ENCODE data around the gene MTURN. TPM values are rescaled to one million over a fixed set of nuclear protein-coding genes. Genes with fewer than 3 reads are reported as not detected.

The MTURN gene
- total RNA-seq, 4 donors from 2014 or later, result 32.0 to 86.3 (median 44.0) TPM

- Histone ChIP-seq H3K27me3 (no peaks in the 10 kb centered on the region), H3K27ac (no peak overlapping the region), H3K4me3 (replicated peaks in 1 of 3) (no peak overlapping the region), H3K9me3 (no peaks in the 10 kb centered on the region), H3K36me3 (no peaks in the 10 kb centered on the region), H3K4me1 (peaks cover 18 to 37% of the 10 kb centered on the region in 2 donors)
- peak; percentile 32 to 61 for DNase-seq
- WGBS, 2 donors, result 74 to 76% methylated on average over 6 of the region's 6 CpGs
- no peak for TF ChIP-seq POLR2A (IDR thresholded peaks at IDR 0.05)
- intact Hi-C loops (cut with DNase I), result loop anchor here (10.0 kb wide), 1 partner anchor 98 kb away; no protein-coding TSS in a partner anchor
These were observed 41.8 kb downstream of the MTURN start for GRCh38 chr7:30176463-30177109.

- intact Hi-C loops (cut with DNase I), result loop anchor here (10.0 kb wide), 1 partner anchor 98 kb away; no protein-coding TSS in a partner anchor
- H3K4me3 ChIP-seq (replicated peaks in 1 of 3), result no peak overlapping the region
- no peaks in the 10 kb centered on the region for H3K27me3 ChIP-seq
- no peak overlapping the region for H3K27ac ChIP-seq
- H3K9me3 ChIP-seq, result no peaks in the 10 kb centered on the region
- no peak for DNase-seq
- WGBS, 2 donors, result 97 to 98% methylated on average over 5 of the region's 5 CpGs
- no peaks in the 10 kb centered on the region for H3K36me3 ChIP-seq
- H3K4me1 ChIP-seq, result peaks cover 18 to 37% of the 10 kb centered on the region in 2 donors
- TF ChIP-seq POLR2A (IDR thresholded peaks at IDR 0.05) (no peak), CTCF (IDR thresholded peaks at IDR 0.05) (no peak)
These were observed 42.4 kb downstream of the MTURN start for GRCh38 chr7:30177186-30177585.

GRCh38 chr7:30177965-30178364, 43.2 kb downstream of the MTURN start:
- Histone ChIP-seq H3K36me3 (no peaks in the 10 kb centered on the region), H3K27ac (no peak overlapping the region), H3K27me3 (no peaks in the 10 kb centered on the region), H3K4me3 (replicated peaks in 1 of 3) (no peak overlapping the region), H3K4me1 (peaks cover 17 to 29% of the 10 kb centered on the region in 2 donors), H3K9me3 (no peaks in the 10 kb centered on the region)
- intact Hi-C loops (cut with DNase I), result loop anchor here (10.0 kb wide), 1 partner anchor 97 kb away; no protein-coding TSS in a partner anchor
- 42 to 65% methylated on average over 3 of the region's 3 CpGs for WGBS, 2 donors
- TF ChIP-seq POLR2A (IDR thresholded peaks at IDR 0.05) (no peak), CTCF (IDR thresholded peaks at IDR 0.05) (no peak)
- DNase-seq, result no peak

GRCh38 chr7:30178748-30179436, 44.1 kb downstream of the MTURN start:
- intact Hi-C loops (cut with DNase I), result loop anchor here (10.0 kb wide), 1 partner anchor 96 kb away; no protein-coding TSS in a partner anchor
- H3K36me3 ChIP-seq, result no peaks in the 10 kb centered on the region
- no peaks in the 10 kb centered on the region for H3K9me3 ChIP-seq
- 71 to 93% methylated on average over 3 of the region's 3 CpGs for WGBS, 2 donors
- H3K4me3 ChIP-seq (replicated peaks in 1 of 3), result no peak overlapping the region
- H3K27ac ChIP-seq, result no peak overlapping the region
- TF ChIP-seq POLR2A (IDR thresholded peaks at IDR 0.05) (no peak), CTCF (IDR thresholded peaks at IDR 0.05) (no peak)
- no peaks in the 10 kb centered on the region for H3K27me3 ChIP-seq
- DNase-seq, result no peak
- peaks cover 13 to 22% of the 10 kb centered on the region in 2 donors for H3K4me1 ChIP-seq

GRCh38 chr7:30180718-30181117, 45.9 kb downstream of the MTURN start:
- H3K36me3 ChIP-seq, result no peaks in the 10 kb centered on the region
- no peak overlapping the region for H3K4me3 ChIP-seq (replicated peaks in 1 of 3)
- DNase-seq, result no peak
- 74 to 75% methylated on average over 2 of the region's 2 CpGs for WGBS, 2 donors
- intact Hi-C loops (cut with DNase I), result no loop called here
- TF ChIP-seq POLR2A (IDR thresholded peaks at IDR 0.05) (no peak), CTCF (IDR thresholded peaks at IDR 0.05) (no peak)
- H3K27ac ChIP-seq, result peak overlapping the region in 2 of 3 donors; percentile 32 to 50
- H3K9me3 ChIP-seq, result no peaks in the 10 kb centered on the region
- no peaks in the 10 kb centered on the region for H3K27me3 ChIP-seq
- peaks cover 19 to 35% of the 10 kb centered on the region in 2 donors for H3K4me1 ChIP-seq

Measured in thyroid gland (tissue), 4 donors.